Adrenal gland (tissue), 5 donors: ENCODE results near the gene CHIC2.

Experiments
- CTCF ChIP-seq, 6 experiments: fragments of 450-650 bp in 4 of 6; fragments of 200-600 bp in 2 of 6; sonication (generic) in 1 of 6; IDR thresholded peaks; 1 replicate in 5 of 6; 2 replicates in 1 of 6; pipeline versions ENCODE4 v1.5.1 to v1.8.0; 2016 to 2021; ENCODE audit warnings: antibody characterized with exemption in 6 of 6, mild to moderate bottlenecking in 2 of 6, moderate library complexity in 1 of 6
- POLR2A ChIP-seq, 2 donors: fragments of 450-650 bp; IDR thresholded peaks; one replicate each; pipeline ENCODE4 v1.6.1; 2017; ENCODE audit warnings: antibody characterized with exemption in 2 of 2, mild to moderate bottlenecking in 2 of 2, moderate library complexity in 1 of 2
- donor health status: DM: no; HTN: no; CAD: no.

GRCh38 chr4:53991821-53992220, 72.6 kb downstream of the CHIC2 start:
- TF ChIP-seq CTCF (IDR thresholded peaks at IDR 0.05) = no peak
- TF ChIP-seq POLR2A (IDR thresholded peaks at IDR 0.05) = no peak
